Right lung (tissue), 10 donors: ENCODE data around the gene MYBL2. TPM values are rescaled to one million over a fixed set of nuclear protein-coding genes. Genes with fewer than 3 reads are reported as not detected.
"Not testable (repeated sequence)": the region's sequence is repeated elsewhere in the genome, so short reads cannot be mapped to it uniquely, and the experiment has no call there.

Experiments
- DNase-seq, 2 donors: peaks; one replicate each; pipeline ENCODE4 v3.0.0-alpha.2; 2013
- long read RNA-seq, 8 donors: transcript quantifications; one replicate each; lab custom pipeline, GENCODE V29; 2026
- polyA plus RNA-seq, 5 donors: library from polyadenylated mRNA; unstranded; fragments of 120-200 nt; gene quantifications; one replicate each; pipeline versions ENCODE4 v1.2.1 to v1.2.3, GENCODE V29; 2013; ENCODE audit warnings: inconsistent platforms in 1 of 5, low replicate concordance in 1 of 5; ENCODE audit not compliant: insufficient read length in 5 of 5, insufficient read depth in 1 of 5

The MYBL2 gene
- 10 to 100 TPM; 15.7 to 29.1 (median 20.6) TPM for polyA plus RNA-seq
- long read RNA-seq, donor 1, partial matches to known transcripts: 7 of 8 reads
- long read RNA-seq, donor 1, other reads (novel, unspliced or antisense): 0 of 8 reads
- long read RNA-seq, donor 2, partial matches to known transcripts: 0 of 3 reads
- long read RNA-seq, donor 2, other reads (novel, unspliced or antisense): 0 of 3 reads
- long read RNA-seq, donor 3, partial matches to known transcripts: 6 of 9 reads
- long read RNA-seq, donor 3, other reads (novel, unspliced or antisense): 0 of 9 reads
- long read RNA-seq, donor 4, partial matches to known transcripts: 0 of 2 reads
- long read RNA-seq, donor 4, other reads (novel, unspliced or antisense): 0 of 2 reads
- long read RNA-seq, donor 5, transcript MYBL2-201 (14 exons, 2,639 nt): major isoform, 8 of 8 reads
- long read RNA-seq, donor 5, partial matches to known transcripts: 0 of 8 reads
- long read RNA-seq, donor 5, other reads (novel, unspliced or antisense): 0 of 8 reads
- long read RNA-seq, donor 6: 0 reads
- long read RNA-seq, donor 7, transcript MYBL2-201 (14 exons, 2,639 nt): major isoform, 6 of 6 reads
- long read RNA-seq, donor 7, partial matches to known transcripts: 0 of 6 reads
- long read RNA-seq, donor 7, other reads (novel, unspliced or antisense): 0 of 6 reads
- long read RNA-seq, donor 8: 0 reads

DNA sequence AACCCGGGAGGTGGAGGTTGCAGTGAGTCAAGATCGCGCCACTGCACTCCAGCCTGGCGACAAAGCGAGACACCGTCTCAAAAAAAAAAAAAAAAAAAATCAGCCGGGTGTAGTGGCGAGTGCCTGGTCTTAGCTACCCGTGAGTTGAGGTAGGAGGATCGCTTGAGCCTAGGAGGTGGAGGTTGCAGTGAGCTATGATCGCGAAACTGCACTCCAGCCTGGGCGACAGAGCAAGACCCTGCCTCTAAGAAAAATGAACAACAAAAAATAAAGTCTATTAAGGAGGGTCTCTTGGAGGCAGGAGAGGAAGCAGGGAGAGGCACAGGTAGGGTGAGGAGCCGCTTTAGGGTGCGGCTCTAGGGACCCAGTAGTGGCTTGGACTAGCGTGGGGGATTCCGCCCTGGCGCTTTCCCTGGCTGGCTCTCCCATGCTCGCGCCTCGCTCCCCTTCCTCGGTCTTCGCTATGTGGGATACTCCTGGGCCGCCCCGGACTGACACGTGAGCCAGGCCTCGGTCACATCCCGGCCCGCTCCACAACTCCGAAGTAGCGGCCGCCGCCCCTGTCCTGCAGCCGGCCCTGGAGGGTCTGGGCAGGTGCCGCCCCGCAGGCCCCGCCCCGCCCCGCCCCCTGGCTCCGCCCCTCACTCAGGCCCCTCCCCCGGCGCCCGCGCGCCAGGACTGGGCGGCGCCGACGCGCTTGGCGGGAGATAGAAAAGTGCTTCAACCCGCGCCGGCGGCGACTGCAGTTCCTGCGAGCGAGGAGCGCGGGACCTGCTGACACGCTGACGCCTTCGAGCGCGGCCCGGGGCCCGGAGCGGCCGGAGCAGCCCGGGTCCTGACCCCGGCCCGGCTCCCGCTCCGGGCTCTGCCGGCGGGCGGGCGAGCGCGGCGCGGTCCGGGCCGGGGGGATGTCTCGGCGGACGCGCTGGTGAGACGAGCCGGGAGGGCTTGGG lies at the start of gene MYBL2:
TSS of gene MYBL2 (plus strand) at position 739 of the 953 bp plus-strand sequence. CDS start at position 909, 170 bp downstream.
- peak; percentile 26 to 33 for DNase-seq

DNA sequence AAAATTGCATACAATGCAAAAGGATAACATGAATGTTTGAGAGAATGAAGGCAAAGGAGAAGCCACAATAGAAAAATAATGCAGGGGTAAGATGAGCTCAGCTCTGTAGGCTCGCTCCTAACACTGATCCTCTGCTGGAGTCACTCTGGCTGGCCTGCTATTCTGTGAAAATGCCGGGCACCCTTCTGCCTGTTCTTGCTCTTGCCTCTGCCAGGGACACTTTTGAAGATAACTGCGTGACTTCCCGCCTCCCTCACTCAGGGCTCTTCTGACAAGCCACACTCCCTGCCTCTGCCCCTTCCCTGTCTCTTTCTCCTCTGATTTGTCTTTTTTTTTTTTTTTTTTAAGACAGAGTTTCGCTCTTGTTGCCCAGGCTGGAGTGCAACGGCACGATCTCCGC lies 35.3 kb upstream of the MYBL2 start:
- no peak for DNase-seq

DNA sequence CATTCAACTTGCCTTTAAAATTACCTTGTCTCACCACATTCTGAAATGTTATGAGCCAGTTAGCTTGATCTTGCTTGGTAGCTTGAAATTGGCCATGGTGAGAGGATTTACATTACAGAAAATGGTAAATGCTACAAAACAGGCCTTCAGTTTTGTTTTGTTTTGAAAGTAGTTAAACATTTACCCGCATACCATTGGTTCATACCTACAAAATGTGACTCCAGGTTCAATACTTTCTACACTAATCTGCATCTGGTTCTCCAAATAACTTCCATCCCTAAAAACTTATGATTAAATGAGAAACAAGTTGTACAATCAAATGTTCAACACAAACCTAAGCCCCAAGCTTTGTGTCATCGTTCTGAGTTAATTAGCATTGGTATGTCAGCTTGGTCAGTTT lies 30.5 kb upstream of the MYBL2 start:
- no peak for DNase-seq

DNA sequence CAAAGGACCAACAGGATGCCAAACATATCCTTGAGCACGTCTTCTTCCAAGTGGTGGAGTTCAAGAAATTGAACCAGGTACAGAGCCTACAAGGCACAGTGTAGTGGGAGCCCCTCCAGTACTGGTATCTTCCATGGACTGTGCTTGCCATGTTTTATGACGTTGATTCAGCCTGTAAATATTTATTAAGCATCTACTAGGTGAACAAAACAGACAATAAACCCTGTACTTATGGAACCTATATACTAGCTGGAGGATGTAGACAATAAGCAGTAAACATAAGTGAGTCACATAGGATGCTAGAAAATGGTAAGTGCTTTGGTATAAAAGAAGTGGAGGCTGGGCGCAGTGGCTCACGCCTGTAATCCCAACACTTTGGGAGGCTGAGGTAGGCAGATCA lies 24.4 kb upstream of the MYBL2 start:
- no peak for DNase-seq

DNA sequence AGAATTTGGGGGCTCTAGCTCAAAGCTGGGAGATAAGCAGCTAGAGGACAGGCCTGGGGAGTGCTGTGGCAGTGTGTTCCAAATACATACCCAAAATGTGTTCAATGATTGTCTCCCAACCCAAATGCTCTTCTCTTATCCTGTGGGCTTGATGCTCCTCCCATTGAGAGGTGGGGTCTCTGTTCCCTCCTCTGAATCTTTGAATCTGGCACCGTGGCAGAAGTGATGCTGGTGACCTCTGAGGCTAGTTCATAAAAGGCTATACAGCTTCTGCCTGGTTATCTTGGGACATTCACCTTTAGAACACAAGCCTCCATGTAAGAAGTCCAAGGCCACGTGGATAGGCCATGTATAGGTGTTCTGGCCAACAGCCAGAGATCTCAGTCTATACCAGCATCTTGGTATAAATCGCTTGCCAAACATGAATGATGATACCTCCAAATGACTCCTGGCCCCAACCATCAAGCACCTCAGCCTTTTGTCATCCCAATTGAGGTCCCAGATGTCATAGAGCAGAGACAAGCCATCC lies 15.9 kb upstream of the MYBL2 start:
- DNase-seq: no peak

DNA sequence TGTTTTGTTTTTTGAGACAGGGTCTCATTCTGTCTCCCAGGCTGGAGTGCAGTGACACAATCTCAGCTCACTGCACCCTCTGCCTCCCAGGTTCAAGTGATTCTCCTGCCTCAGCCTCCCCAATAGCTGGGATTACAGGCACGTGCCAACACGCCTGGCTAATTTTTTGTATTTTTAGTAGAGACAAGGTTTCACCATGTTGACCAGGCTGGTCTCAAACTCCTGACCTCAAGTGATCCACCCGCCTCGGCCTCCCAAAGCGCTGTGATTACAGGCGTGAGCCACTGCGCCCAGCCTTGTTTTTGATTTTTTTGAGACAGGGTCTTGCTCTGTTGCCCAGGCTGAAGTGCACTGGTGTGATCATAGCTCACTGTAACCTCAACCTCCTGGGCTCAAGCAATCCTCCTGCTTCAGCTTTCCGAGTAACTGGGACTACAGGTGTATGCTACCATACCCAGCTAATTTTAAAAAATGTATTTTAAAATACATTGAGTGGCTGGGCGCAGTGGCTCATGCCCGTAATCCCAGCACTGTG lies 15.2 kb upstream of the MYBL2 start:
- DNase-seq: not testable (repeated sequence)

DNA sequence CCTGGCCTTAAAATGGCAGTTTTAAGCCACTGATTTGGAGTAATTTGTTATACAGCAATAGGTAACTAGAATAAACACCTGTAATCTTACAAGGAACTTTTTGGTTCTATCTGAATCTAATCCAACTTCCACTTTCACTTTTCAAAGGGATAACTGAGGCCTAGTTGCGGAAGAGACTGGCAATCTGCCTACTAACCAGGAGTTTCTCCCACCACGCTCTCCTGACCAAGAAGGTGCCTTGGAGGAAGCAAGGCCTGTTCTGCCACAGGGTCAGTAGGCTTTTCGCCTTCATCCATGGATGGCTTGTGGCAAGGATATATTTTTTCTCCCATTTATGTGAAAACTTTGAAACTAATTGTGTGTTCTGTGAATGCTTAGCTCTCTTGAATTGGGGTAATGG lies 12.9 kb upstream of the MYBL2 start:
- DNase-seq: no peak

DNA sequence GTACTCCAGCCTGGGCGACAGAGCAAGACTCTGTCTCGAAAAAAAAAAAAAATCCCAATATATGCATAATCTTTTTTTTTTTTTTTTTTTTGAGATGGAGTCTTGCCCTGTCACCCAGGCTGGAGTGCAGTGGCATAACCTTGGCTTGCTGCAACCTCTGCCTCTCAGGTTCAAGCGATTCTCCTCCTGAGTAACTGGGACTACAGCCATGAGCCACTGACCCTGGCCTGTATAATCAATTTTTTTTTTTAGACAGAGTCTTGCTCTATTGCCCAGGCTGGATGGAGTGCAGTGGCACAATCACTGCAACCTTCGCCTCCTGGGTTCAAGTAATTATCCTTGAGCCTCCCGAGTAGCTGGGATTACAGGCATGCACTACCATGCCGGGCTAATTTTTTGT lies 11.7 kb upstream of the MYBL2 start:
- DNase-seq: not testable (repeated sequence)

DNA sequence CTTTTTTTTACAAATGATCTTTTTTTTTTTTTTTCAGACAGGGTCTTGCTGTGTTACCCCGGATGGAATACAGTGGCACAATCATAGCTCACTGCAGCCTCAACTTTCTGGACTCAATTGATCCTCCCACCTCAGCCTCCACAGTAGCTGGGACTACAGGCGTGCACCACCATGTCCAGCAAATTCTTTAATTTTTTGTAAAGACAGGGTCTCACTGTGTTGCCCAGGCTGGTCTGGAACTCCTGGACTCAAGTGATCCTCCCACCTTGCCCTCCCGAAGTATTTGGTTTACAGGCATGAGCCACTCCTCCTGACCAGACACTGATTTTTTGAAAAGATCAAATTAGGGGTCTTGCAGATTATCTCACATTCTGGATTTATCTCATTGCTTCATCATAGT lies 11.0 kb upstream of the MYBL2 start:
- no peak for DNase-seq

DNA sequence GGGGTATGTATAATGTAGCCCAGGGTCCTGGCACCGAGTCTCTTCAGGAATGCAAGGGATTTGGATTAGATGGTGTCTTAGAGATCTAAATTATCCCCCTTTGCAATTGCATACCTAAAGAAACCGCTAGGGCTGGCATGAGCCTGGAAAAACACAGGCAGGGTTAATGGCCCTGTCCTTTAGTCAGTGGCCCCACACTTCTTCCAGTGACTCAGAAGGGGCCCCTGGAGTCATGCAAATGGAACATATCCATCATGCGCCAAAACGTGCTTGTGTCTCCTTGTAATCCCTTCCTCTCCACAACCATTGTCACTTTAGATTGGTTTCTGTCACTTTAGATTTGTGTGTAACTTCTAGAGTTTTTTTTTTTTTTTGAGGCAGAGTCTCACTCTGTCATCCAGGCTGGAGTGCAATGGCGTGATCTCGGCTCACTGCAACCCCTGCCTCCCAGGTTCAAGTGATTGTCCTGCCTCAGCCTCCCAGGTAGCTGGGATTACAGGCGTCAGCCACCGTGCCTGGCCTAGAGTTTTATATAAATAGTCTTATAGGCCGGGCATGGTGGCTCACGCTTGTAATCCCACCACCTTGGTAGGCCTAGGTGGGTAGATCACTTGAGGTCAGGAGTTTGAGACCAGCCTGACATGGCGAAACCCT lies 8.7 kb upstream of the MYBL2 start:
- DNase-seq: no peak

DNA sequence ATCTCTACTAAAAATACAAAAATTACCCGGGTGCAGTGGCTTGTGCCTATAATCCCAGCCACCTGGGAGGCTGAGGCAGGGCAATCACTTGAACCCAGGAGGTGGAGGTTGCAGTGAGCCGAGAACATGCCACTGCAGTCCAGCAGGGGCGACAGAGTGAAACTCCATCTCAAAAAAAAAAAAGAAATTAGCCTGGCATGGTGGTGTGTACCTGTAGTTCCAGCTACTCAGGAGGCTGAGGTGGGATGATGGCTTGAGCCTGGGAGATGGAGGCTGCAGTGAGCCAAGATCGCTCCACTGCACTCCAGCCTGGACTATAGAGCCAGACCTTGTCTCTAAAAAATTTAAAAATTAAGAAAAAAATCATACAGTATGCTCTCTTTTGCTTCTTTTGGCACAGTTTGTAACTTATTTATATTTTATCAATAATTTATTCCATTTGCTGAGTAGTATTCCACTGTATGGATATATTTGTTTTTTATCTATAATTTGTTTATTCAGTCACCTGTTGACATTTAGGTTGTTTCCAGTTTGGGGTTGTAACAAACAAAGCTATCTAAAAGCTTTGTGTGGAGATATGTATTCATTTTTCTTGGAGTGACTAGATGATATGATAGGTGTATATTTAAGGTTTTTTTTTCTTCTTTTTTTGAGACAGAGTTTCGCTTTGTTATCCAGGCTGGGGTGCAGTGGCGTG lies 8.0 kb upstream of the MYBL2 start:
- no peak for DNase-seq

DNA sequence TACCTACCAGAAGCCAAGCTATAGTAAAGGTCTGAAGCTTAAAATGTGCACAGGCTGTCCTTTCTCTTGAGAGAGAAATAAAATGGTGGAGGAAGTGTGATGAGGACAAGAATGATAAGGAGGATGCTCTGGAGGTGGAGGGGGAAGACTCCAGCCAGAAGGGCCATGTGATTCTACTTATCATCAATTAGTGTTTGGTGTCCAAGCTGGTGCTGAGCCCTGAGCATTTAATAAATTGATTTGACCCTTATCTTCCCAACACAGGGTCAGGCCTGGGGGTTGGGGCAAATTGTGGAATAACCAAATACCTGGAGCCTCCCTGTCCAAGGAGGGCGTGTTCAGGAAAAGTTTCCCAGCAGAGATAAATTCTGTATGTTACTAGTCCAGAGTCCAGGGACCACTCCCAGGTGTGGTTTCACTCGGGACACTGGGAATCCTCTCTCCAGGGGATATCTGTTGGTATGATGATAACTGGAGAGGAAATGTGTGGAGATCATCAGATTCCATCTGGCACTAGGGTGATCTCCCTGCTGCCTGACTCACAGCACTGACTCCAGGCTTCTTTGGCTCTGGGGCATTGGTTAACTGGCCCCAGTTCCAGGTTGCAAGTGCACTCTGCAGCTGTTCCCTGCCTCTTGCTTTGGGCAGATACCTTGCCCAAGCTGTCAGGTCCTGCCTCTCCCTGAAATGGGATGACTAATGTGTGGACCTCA lies 3.8 kb upstream of the MYBL2 start:
- DNase-seq: no peak

DNA sequence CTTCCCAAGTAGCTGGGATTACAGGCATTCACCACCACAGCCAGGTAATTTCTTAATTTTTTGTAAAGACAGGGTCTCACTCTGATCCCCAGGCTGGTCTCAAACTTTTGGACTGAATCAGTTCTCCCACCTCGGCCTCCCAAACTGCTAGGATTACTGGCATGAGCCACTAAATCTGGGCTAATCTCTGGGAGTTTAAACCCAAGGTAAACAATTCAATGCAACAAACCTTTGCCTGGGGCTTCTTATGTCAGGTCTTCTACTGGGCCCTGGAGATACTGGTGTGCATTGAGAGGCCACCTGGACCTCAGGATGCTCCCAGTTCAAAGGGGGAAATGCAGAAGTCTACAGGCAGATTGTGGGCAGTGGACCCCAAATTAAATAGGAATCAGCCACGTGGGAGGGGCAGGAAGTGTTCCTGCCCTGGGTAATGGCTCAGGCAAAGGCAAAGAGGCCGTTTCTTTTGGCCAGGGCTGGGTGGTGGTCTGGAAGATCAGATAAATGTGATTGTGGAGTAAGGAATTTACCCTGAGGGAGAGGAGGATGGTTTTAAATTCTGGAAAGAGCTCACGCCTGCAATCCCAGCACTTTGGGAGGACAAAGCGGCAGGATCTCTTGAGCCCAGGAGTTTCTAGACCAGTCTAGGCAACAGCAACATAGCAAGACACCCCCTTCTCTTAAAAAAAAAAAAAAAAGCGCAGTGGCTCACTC lies 1.3 kb upstream of the MYBL2 start:
- DNase-seq: no peak

DNA sequence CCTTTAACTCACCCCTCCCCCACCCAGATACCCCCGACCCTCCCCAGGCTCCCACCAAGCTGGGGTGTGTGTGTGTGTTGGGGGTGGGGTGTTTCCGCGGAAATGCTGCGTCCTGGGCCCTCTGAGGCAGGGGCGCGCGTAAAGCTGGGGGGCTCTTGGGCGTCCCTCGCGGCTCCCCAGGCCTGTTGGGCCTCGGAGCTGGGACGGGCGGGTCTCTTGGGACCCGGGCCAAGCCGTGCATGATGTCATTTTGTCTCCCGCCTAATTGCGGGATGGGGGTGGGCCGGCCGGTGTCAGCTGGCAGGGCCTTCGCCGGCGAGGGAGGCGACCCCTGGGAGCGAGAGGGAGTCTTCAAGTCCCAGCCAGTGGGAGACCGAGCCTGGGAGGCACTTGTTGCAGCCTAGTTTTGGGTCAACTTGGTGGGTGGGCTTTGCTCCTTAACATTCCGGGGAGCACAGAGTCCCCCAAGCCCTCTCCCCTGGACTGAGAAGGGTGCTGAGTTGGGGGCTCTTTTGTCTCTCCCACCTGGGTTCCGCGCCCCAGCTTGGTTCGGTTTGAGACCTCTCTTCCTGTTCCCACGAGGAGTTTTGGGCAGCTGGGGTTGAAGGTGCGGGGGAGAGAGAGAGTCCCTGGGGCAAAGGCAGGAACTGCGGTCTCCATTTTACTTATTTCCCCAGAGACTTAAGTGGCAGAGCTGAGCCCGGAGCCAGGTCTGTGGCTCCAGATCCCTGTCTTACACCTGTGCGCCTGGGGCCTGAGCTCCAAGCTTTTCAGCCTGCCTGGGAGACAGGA lies 623 bp downstream of the MYBL2 start:
- DNase-seq: no peak

DNA sequence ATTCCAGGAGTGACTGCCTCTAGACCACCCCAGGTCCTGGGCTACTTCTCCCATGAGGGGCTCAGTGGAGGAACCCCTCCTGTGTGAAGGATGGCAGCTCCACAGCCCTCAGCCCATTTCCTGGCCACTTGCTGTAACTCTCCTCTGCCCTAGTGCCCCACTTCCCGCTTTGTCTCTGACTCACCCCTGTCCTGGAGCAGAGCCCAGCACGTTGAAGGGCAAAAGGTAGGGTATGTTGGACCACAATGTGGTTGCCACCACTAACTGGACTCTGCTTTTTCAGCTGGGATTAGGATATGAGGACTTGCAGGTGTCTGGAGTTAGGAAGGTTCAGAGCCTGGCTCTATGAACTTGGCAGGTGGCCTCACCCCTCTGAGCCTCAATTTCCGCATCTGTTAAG lies 2.4 kb downstream of the MYBL2 start:
- no peak for DNase-seq

DNA sequence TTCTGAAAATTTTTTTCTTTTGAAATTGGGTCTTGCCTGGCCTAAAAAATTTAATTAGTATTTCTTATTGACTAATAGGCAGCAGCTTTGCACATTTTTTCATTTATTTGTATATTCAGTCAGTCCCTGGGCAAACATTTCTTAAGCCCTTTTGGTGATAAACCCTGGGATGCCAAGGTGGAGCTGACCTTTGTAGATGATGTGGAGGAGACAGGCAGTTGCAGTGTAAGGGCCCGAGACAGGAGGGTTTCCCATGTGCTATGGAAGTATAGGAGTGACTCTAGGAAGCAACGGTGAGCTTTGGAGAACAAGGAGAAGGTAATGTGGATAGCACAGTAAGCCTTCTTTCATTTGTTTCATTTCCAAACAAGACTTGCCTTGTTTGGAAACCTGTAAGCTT lies 3.5 kb downstream of the MYBL2 start:
- DNase-seq: no peak

DNA sequence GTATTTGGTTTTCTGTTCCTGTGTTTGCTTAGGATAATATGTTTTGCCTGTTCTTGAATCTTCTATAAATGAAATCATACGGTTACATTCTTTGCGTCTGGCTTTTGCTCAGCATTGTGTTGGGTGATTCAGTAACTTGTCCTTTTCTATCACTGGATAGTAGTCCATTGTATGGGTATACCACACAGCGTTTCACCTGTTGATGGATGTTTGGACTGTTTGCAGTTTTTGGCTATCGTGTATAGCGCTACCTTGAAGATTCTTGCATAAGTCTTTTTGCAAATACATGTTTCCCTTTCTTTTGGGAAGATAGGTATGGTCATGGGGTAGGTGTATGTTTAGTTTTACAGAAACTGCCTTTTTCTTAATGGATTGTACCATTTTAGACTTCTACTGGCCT lies 9.5 kb downstream of the MYBL2 start:
- DNase-seq: no peak

DNA sequence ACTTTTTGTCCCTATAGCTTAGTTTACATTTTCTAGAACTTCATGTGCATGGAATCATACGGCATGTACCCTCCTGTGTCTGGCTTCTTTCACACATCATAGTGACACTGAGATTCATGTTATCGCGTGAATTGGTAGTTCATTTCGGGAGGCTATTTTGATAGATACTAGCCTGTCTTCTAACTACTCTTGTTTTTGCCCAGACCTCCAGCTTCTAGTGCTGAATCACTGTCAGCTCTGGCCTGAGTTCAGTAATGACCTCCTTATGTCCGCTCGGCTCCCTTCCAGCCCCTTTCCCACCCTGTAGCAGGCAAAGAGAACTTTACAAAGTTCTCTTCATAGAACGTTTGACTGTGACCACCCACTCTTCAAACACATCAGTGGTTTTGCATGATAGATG lies 14.1 kb downstream of the MYBL2 start:
- no peak for DNase-seq
